Pancreas (tissue), 10 donors: ENCODE measurements around the gene ITFG1. TPM values are rescaled to one million over a fixed set of nuclear protein-coding genes. Genes with fewer than 3 reads are reported as not detected.

Source experiments
- ATAC-seq, 4 donors: fragments of 200-7000 bp; cut with Tn5 transposase; one replicate each; pipeline versions ENCODE4 v1.8.0 to v1.9.1; 2020; ENCODE audit warnings: mild to moderate bottlenecking in 4 of 4, moderate library complexity in 4 of 4
- DNase-seq, 6 donors: peaks; one replicate each; pipeline ENCODE4 v3.0.0-alpha.2; 2020
- FAIRE-seq: peaks from 2 replicates; lab custom pipeline; 2012; peaks lifted over from hg19 to GRCh38; lab: Jason Lieb, UNC
- H3K27ac ChIP-seq, 4 donors: fragments of 200-600 bp; sonication (generic); 1 replicate in 3 of 4; 2 replicates in 1 of 4; pipeline versions ENCODE4 v1.5.0 to v1.8.0; 2020
- H3K27me3 ChIP-seq, 4 donors: fragments of 200-600 bp; one replicate each; pipeline ENCODE4 v1.8.0; 2021
- H3K36me3 ChIP-seq, 3 donors: fragments of 200-600 bp; sonication (generic) in 1 of 3; one replicate each; pipeline versions ENCODE4 v1.5.0 to v1.8.0; 2020 to 2021
- H3K4me1 ChIP-seq, 3 donors: fragments of 200-600 bp; one replicate each; pipeline ENCODE4 v1.8.0; 2021
- H3K4me3 ChIP-seq, 4 donors: fragments of 200-600 bp; sonication (generic) in 2 of 4; one replicate each; pipeline versions ENCODE4 v1.5.0 to v1.8.0; 2020 to 2021
- H3K9me3 ChIP-seq, 4 donors: fragments of 200-600 bp; one replicate each; pipeline ENCODE4 v1.8.0; 2021
- WGBS, 2 donors: extraction: QIAGEN DNeasy Blood & Tissue Kit; methylation state at CpG; one replicate each; pipeline ENCODE4 v1.1.7; 2013; 5-methylcytosine and 5-hydroxymethylcytosine counted together
- intact Hi-C, 3 donors: fragments of 100-400 bp; cut with DNase I; formaldehyde crosslinking; loops; one replicate each; pipeline versions ENCODE4 v1.11.1 to v1.14.2; 2022
- polyA plus RNA-seq, 2 donors: library from polyadenylated mRNA; stranded (reverse); fragments of 200-250 nt; gene quantifications; one replicate each; pipeline ENCODE4 v1.2.3, GENCODE V29; 2013
- total RNA-seq, 6 donors: library from RNA; stranded (reverse); fragmentation: NEBNext Ultra II Directional in 4 of 6; extraction: Animal tissue kit (Norgen Biotek cat#: 25700) in 4 of 6; gene quantifications; one replicate each; pipeline versions ENCODE4 v1.2.1 to v1.2.4, GENCODE V29; 2021 to 2023
- TF ChIP-seq, protein P1 (sequence below), 4 donors: fragments of 200-600 bp; sonication (generic) in 3 of 4; IDR thresholded peaks; one replicate each; pipeline versions ENCODE4 v1.5.0 to v1.8.0; 2021; ENCODE audit warnings: antibody characterized with exemption in 4 of 4
- donor health status: healthy with polysubstance abuse.
- donor health status: DM: no; HTN: no; CAD: no; lungs with moderate emphysema.
- donor health status: DM: no; HTN: no; CAD: no.
- donor health status: control.
- donor health status: control.
- donor health status: Bipolar disorder and iron deficiency.
- donor health status: DM: yes; HTN: yes; CAD: no.
- donor health status: DM: no; HTN: no; CAD: no.
- donor health status: DM: no; HTN: no; CAD: no.
- donor health status: DM: yes; HTN: yes; CAD: no.

ITFG1 gene
- total and polyA plus RNA-seq, 8 donors, result 5.9 to 33.9 (median 21.2) TPM

DNA sequence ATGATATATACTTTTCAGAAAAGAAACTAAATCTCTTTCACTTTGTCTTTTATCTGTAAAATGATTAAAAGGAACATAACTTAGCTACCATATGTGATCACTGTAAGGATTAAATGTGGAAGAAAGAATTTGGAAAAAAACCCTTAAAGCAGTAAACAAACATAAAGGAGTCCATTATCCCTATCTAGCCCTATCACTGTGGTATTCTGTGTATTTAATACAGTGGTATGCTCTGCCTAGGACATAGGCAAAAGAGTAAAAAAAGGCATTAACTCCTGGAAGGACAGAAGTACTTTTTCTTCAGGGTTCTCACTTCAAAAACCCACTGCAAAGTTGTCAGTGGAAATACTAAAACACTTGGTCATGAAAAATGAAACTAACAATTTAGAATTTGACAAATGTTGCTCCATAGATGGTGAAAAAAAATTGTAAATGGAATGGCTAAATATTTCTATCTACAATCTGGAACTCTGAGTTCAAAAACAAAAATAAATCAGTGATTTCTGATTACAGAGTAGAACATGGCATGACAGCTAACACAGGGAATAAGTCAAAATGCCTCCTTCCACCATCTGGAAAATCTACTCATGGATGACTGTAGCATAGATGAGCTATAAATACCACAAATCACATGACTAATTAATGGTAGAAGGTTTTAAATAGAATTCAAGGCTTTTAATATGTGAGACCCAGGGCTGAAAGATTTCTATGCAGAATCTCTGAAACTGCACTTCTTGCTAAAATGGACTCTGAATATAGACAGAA lies 140.1 kb downstream of the ITFG1 start:
- FAIRE-seq, result no peak
- H3K4me1 ChIP-seq, result no peaks in the 10 kb centered on the region
- intact Hi-C loops, result no loop called here
- no peak for DNase-seq
- H3K4me3 ChIP-seq, result no peak overlapping the region
- no peak for ATAC-seq
- no peaks in the 10 kb centered on the region for H3K27me3 ChIP-seq
- TF ChIP-seq, protein P1, sequence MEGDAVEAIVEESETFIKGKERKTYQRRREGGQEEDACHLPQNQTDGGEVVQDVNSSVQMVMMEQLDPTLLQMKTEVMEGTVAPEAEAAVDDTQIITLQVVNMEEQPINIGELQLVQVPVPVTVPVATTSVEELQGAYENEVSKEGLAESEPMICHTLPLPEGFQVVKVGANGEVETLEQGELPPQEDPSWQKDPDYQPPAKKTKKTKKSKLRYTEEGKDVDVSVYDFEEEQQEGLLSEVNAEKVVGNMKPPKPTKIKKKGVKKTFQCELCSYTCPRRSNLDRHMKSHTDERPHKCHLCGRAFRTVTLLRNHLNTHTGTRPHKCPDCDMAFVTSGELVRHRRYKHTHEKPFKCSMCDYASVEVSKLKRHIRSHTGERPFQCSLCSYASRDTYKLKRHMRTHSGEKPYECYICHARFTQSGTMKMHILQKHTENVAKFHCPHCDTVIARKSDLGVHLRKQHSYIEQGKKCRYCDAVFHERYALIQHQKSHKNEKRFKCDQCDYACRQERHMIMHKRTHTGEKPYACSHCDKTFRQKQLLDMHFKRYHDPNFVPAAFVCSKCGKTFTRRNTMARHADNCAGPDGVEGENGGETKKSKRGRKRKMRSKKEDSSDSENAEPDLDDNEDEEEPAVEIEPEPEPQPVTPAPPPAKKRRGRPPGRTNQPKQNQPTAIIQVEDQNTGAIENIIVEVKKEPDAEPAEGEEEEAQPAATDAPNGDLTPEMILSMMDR (IDR thresholded peaks at IDR 0.05), result no peak
- no peaks in the 10 kb centered on the region for H3K9me3 ChIP-seq
- no peak overlapping the region for H3K27ac ChIP-seq
- no peaks in the 10 kb centered on the region for H3K36me3 ChIP-seq

DNA sequence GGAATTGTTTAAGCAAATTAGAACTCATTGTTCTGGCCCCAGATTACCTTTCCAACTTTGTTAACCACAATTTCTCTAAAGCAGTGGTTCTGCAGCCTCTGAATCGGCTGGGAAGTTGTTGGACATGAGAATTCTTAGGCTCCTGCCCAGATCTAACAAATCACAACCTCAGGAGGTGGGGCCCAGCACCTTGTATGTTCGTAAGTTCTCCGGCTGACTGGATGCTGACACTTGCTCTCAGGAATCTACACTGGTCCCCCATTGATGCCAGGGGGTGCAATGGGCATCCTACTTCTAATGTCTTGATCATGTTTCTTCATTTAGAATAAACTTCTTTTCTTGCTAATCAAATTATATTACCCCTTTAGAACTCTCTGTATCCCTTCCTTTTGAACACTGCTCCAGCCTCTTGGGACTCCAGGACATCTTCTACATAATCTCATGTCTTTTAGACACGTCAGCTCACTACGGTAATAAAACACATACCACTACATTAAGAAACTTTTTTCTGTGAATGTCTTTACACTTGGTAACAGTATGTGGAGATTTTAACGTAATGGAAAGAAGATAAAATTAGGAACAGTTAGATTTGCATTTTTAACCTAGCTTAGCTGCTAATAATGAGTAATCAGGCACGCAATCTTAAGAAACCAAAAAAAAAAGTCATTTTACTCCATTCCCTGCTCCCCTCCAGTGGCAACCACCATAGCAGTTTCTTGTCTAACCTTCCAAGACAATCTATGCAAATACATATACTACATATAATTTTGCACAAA lies 143.2 kb downstream of the ITFG1 start:
- H3K27me3 ChIP-seq, result no peaks in the 10 kb centered on the region
- ATAC-seq (no peak), DNase-seq (no peak), FAIRE-seq (no peak)
- no peak overlapping the region for H3K27ac ChIP-seq
- WGBS, 2 donors, result 89 to 98% methylated on average over 7 of the region's 7 CpGs
- no peaks in the 10 kb centered on the region for H3K36me3 ChIP-seq
- no peaks in the 10 kb centered on the region for H3K9me3 ChIP-seq
- intact Hi-C loops, result no loop called here
- TF ChIP-seq, protein P1 (IDR thresholded peaks at IDR 0.05), result no peak
- H3K4me3 ChIP-seq, result no peak overlapping the region
- no peaks in the 10 kb centered on the region for H3K4me1 ChIP-seq

DNA sequence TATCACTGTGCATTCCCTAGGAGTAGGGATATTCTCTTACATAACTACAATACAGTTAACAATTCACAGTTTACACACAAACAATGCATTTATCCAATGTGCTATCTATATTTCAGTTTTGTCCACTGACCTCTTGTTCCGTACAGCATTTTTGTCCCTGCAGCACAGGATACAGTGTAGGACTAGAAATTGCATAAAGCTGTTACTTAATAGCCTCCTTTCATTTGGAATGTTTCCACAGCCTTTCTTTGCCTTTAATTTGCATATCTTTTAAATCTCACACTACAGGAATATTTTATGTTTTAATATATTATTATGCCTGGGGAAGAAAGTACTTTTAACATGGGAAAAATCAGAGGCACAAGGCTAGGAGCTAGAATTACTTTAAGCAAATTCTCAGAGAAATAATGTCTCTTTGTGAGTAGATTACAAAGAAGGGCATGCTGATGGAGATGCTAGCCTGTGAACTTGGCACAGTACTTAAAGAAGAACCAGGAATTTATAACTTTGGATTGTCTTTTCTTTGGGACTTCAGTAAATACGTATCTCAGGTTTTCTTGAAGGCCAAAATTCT lies 144.3 kb downstream of the ITFG1 start:
- FAIRE-seq, result no peak
- Histone ChIP-seq H3K27me3 (no peaks in the 10 kb centered on the region), H3K36me3 (no peaks in the 10 kb centered on the region), H3K27ac (no peak overlapping the region), H3K4me3 (no peak overlapping the region), H3K9me3 (no peaks in the 10 kb centered on the region), H3K4me1 (no peaks in the 10 kb centered on the region)
- 95 to 97% methylated on average over 2 of the region's 2 CpGs for WGBS, 2 donors
- no peak for DNase-seq
- intact Hi-C loops, result no loop called here
- TF ChIP-seq, protein P1 (IDR thresholded peaks at IDR 0.05), result no peak
- no peak for ATAC-seq

DNA sequence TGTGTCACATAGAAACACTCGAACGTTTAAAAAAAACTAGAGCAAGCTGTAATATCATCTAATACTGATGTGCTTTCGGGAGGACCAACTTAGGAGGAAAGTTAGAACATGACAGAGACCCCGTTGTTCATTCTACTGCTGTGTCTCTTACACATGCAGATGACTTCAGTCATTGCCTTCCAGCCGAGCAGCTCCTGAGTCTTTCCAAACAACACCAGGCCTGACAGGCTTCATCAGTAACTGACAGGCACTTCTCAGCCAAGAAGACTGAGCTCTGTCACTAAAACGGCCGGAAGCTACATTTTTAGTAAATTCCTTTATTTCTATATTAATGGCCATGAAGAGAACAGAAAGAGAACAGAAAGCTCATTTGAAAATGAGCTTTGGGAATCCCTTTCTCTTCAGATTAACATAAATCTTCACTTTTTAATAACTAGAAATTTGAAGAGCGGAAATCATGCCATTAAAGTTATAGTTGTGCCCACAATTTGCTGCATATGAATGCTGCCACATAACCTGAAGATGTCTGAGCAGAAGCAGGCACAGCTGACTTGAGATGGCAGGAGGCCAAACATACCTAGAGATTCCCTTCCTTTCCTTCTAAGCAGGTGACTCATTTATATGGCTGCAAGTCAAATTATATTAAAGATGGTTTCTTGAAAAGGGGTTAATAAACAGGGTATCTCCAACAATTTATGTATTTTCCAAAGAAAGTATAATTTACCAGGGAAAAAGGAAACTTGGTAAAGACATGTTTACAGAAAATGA lies 148.9 kb downstream of the ITFG1 start:
- Histone ChIP-seq H3K36me3 (peaks cover 0 to 17% (median 0%) of the 10 kb centered on the region in 3 donors), H3K4me1 (no peaks in the 10 kb centered on the region), H3K9me3 (no peaks in the 10 kb centered on the region), H3K27ac (no peak overlapping the region), H3K4me3 (no peak overlapping the region), H3K27me3 (no peaks in the 10 kb centered on the region)
- FAIRE-seq (no peak), ATAC-seq (no peak), DNase-seq (no peak)
- intact Hi-C loops, result no loop called here
- 85 to 89% methylated on average over 8 of the region's 8 CpGs for WGBS, 2 donors
- TF ChIP-seq, protein P1 (IDR thresholded peaks at IDR 0.05), result no peak
